Panc1 (cell line): ENCODE results near the gene WASF2.

Source experiments
- POLR2AphosphoS5 ChIP-seq: IDR thresholded peaks from 2 replicates; pipeline ENCODE4 v1.6.1; 2012; ENCODE audit warnings: mild to moderate bottlenecking, low read depth, low read length, moderate library complexity
- REST ChIP-seq, 2 experiments: IDR thresholded peaks; 2 replicates each; pipeline ENCODE4 v1.6.1; 2011 to 2012; ENCODE audit warnings: low read depth in 2 of 2, control low read depth in 1 of 2, low read length in 1 of 2, mild to moderate bottlenecking in 1 of 2, moderate library complexity in 1 of 2; ENCODE audit not compliant: insufficient read depth in 1 of 2
- TF ChIP-seq, protein P1 (sequence below): fragments of 450-650 bp; IDR thresholded peaks from 2 replicates; pipeline ENCODE4 v1.5.1; 2017; ENCODE audit warnings: mild to moderate bottlenecking

DNA sequence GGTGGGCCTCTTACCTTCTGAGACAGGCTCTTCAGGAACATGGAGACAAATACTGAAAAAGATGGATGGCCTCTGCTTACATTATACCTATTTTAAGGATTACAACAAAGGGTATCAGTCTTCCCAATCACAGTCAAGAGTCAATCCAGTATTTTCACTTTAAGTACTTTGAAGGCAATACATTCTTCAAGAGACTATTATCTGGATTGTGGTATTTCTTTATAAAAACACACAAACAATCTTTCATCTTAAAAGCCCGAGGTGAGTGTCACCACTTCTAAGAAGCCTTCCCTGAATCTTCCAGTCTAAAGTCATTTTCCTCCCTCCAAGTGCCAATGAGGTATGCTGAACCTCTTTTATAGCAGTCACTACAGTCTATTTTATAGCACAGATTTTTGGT is 45.3 kb downstream of the WASF2 start:
- TF ChIP-seq POLR2AphosphoS5 (no peak), REST (IDR thresholded peaks at IDR 0.05; ENCODE audit: insufficient read depth in 1 of 2, low read depth in 2 of 2, low read length in 1 of 2) (no peak)
- TF ChIP-seq, protein P1, sequence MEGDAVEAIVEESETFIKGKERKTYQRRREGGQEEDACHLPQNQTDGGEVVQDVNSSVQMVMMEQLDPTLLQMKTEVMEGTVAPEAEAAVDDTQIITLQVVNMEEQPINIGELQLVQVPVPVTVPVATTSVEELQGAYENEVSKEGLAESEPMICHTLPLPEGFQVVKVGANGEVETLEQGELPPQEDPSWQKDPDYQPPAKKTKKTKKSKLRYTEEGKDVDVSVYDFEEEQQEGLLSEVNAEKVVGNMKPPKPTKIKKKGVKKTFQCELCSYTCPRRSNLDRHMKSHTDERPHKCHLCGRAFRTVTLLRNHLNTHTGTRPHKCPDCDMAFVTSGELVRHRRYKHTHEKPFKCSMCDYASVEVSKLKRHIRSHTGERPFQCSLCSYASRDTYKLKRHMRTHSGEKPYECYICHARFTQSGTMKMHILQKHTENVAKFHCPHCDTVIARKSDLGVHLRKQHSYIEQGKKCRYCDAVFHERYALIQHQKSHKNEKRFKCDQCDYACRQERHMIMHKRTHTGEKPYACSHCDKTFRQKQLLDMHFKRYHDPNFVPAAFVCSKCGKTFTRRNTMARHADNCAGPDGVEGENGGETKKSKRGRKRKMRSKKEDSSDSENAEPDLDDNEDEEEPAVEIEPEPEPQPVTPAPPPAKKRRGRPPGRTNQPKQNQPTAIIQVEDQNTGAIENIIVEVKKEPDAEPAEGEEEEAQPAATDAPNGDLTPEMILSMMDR: no peak
